ENCODE data around the gene KLF12.

The KLF12 gene

GRCh38 chr13:74134777-74135325, 647 bp upstream of the KLF12 start:
- DNase-seq (ENCODE audit: low read depth): peak; percentile 44

GRCh38 chr13:74133657-74134201, 475 bp downstream of the KLF12 start:
- DNase-seq (ENCODE audit: low read depth): peak; percentile 80

- peak; percentile 21 for DNase-seq (ENCODE audit: low read depth)
Measured at GRCh38 chr13:74132776-74133656, 1.2 kb downstream of the KLF12 start.

GRCh38 chr13:74132152-74132775, 1.9 kb downstream of the KLF12 start:
- no peak for DNase-seq (ENCODE audit: low read depth)

- no peak for DNase-seq (ENCODE audit: low read depth)
Measured at GRCh38 chr13:74131227-74131626, 3.0 kb downstream of the KLF12 start.

GRCh38 chr13:74129500-74130191, 4.6 kb downstream of the KLF12 start:
- no peak for DNase-seq (ENCODE audit: low read depth)

GRCh38 chr13:74128156-74128767, 5.9 kb downstream of the KLF12 start:
- no peak for DNase-seq (ENCODE audit: low read depth)

GRCh38 chr13:74118328-74118727, 15.9 kb downstream of the KLF12 start:
- no peak for DNase-seq (ENCODE audit: low read depth)

GRCh38 chr13:74117207-74117705, 16.9 kb downstream of the KLF12 start:
- no peak for DNase-seq (ENCODE audit: low read depth)

- DNase-seq (ENCODE audit: low read depth): no peak
Measured at GRCh38 chr13:74115133-74115532, 19.1 kb downstream of the KLF12 start.

- no peak for DNase-seq (ENCODE audit: low read depth)
Measured at GRCh38 chr13:74114641-74115040, 19.6 kb downstream of the KLF12 start.

GRCh38 chr13:74114202-74114601, 20.0 kb downstream of the KLF12 start:
- no peak for DNase-seq (ENCODE audit: low read depth)

- no peak for DNase-seq (ENCODE audit: low read depth)
Measured at GRCh38 chr13:74111901-74112824, 22.0 kb downstream of the KLF12 start.

GRCh38 chr13:74111399-74111798, 22.8 kb downstream of the KLF12 start:
- no peak for DNase-seq (ENCODE audit: low read depth)

- DNase-seq (ENCODE audit: low read depth): no peak
Measured at GRCh38 chr13:74110053-74110452, 24.2 kb downstream of the KLF12 start.

GRCh38 chr13:74107598-74107997, 26.6 kb downstream of the KLF12 start:
- DNase-seq (ENCODE audit: low read depth): no peak

- DNase-seq (ENCODE audit: low read depth): no peak
Measured at GRCh38 chr13:74105871-74106270, 28.3 kb downstream of the KLF12 start.

GRCh38 chr13:74104661-74105275, 29.4 kb downstream of the KLF12 start:
- no peak for DNase-seq (ENCODE audit: low read depth)

- no peak for DNase-seq (ENCODE audit: low read depth)
Measured at GRCh38 chr13:74103970-74104555, 30.1 kb downstream of the KLF12 start.

GRCh38 chr13:74103196-74103595, 31.0 kb downstream of the KLF12 start:
- DNase-seq (ENCODE audit: low read depth): no peak

All from stimulated activated CD4-positive, alpha-beta T cell treated with anti-CD3 and anti-CD28 coated beads, Interleukin-2, amount 100 ng/mL, for 4 hours (primary cell).